ENCODE data around the gene RBAK.

DNA sequence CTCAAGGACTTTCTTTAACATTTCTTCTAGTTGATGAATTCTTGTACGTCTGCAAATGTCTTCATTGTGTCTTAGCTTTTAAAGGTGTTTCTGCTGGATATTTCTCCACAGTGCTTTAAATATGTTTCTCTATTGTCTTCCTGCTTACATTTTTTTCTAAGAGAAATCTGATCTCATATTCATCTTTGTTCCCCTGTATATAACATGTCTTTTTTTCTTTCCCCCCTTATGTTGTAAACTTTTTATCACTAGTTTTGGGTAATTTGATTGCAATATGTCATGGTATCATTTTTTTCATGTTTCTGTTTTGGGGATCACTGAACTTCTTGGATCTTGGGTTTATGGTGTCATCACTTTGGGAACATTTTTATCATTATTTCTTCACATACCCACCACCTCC lies 7.5 kb downstream of the RBAK start:
- TF ChIP-seq, protein P1, sequence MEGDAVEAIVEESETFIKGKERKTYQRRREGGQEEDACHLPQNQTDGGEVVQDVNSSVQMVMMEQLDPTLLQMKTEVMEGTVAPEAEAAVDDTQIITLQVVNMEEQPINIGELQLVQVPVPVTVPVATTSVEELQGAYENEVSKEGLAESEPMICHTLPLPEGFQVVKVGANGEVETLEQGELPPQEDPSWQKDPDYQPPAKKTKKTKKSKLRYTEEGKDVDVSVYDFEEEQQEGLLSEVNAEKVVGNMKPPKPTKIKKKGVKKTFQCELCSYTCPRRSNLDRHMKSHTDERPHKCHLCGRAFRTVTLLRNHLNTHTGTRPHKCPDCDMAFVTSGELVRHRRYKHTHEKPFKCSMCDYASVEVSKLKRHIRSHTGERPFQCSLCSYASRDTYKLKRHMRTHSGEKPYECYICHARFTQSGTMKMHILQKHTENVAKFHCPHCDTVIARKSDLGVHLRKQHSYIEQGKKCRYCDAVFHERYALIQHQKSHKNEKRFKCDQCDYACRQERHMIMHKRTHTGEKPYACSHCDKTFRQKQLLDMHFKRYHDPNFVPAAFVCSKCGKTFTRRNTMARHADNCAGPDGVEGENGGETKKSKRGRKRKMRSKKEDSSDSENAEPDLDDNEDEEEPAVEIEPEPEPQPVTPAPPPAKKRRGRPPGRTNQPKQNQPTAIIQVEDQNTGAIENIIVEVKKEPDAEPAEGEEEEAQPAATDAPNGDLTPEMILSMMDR (IDR thresholded peaks at IDR 0.05; ENCODE audit: low read depth, low read length) = no peak
- no peak for TF ChIP-seq EZH2phosphoT487 (IDR thresholded peaks at IDR 0.05; ENCODE audit: low read depth)

Data from OCI-LY3 (cell line).